ENCODE measurements around the gene RFTN1. TPM values are rescaled to one million over a fixed set of nuclear protein-coding genes. Genes with fewer than 3 reads are reported as not detected.

RFTN1 gene
- total RNA-seq, 1 donor, result 73.0 TPM

GRCh38 chr3:16352428-16352827 is 161.1 kb downstream of the RFTN1 start:
- DNase-seq (ENCODE audit: low read depth), result no peak
- TF ChIP-seq CTCF (IDR thresholded peaks at IDR 0.05; ENCODE audit: insufficient read depth, low read depth, low read length), result no peak

GRCh38 chr3:16350597-16351318 is 162.7 kb downstream of the RFTN1 start:
- no peak for TF ChIP-seq CTCF (IDR thresholded peaks at IDR 0.05; ENCODE audit: insufficient read depth, low read depth, low read length)
- no peak overlapping the region for H3K4me3 ChIP-seq (ENCODE audit: low read depth, low read length)
- DNase-seq (ENCODE audit: low read depth), result no peak

More at GRCh38 chr3:16352428-16352827, 161.1 kb downstream of the RFTN1 start:
- H3K4me3 ChIP-seq (ENCODE audit: low read depth, low read length), result no peak overlapping the region

GRCh38 chr3:16349986-16350596 is 163.4 kb downstream of the RFTN1 start:
- no peak overlapping the region for H3K4me3 ChIP-seq (ENCODE audit: low read depth, low read length)
- DNase-seq (ENCODE audit: low read depth), result peak; percentile 70
- no peak for TF ChIP-seq CTCF (IDR thresholded peaks at IDR 0.05; ENCODE audit: insufficient read depth, low read depth, low read length)

- TF ChIP-seq CTCF (IDR thresholded peaks at IDR 0.05; ENCODE audit: insufficient read depth, low read depth, low read length), result no peak
- DNase-seq (ENCODE audit: low read depth), result no peak
- H3K4me3 ChIP-seq (ENCODE audit: low read depth, low read length), result no peak overlapping the region
Measured at GRCh38 chr3:16347548-16347947, 166.0 kb downstream of the RFTN1 start.

- TF ChIP-seq CTCF (IDR thresholded peaks at IDR 0.05; ENCODE audit: insufficient read depth, low read depth, low read length), result no peak
- DNase-seq (ENCODE audit: low read depth), result no peak
- H3K4me3 ChIP-seq (ENCODE audit: low read depth, low read length), result no peak overlapping the region
Measured at GRCh38 chr3:16346413-16347081, 167.0 kb downstream of the RFTN1 start.

GRCh38 chr3:16343101-16343500 is 170.4 kb downstream of the RFTN1 start:
- DNase-seq (ENCODE audit: low read depth), result no peak
- H3K4me3 ChIP-seq (ENCODE audit: low read depth, low read length), result no peak overlapping the region
- TF ChIP-seq CTCF (IDR thresholded peaks at IDR 0.05; ENCODE audit: insufficient read depth, low read depth, low read length), result no peak
